GM21390 (cell line): ENCODE measurements around the gene AQP5.

Experiments used
- ATAC-seq: cut with Tn5 transposase; IDR thresholded peaks from one replicate; pipeline ENCODE4 v1.9.1; 2021; ENCODE audit not compliant: unreplicated experiment

The AQP5 gene

GRCh38 chr12:49949866-49950265 is 11.8 kb upstream of the AQP5 start:
- ATAC-seq, result no peak

GRCh38 chr12:49950273-49951251 is 11.1 kb upstream of the AQP5 start, which contains the start of gene AQP2:
Gene AQP2, plus strand, starts transcription at chr12:49950737. Its CDS starts 94 bp downstream, at chr12:49950831.
- no peak for ATAC-seq

GRCh38 chr12:49951411-49952240 is 10.0 kb upstream of the AQP5 start:
- ATAC-seq, result no peak

GRCh38 chr12:49952391-49953055 is 9.1 kb upstream of the AQP5 start:
- ATAC-seq, result no peak

- no peak for ATAC-seq
Measured at GRCh38 chr12:49953151-49953550, 8.5 kb upstream of the AQP5 start.

- ATAC-seq, result no peak
Measured at GRCh38 chr12:49953961-49954846, 7.5 kb upstream of the AQP5 start.

GRCh38 chr12:49954863-49955830 is 6.5 kb upstream of the AQP5 start:
- ATAC-seq, result no peak

- no peak for ATAC-seq
Measured at GRCh38 chr12:49955899-49956662, 5.6 kb upstream of the AQP5 start.

- no peak for ATAC-seq
Measured at GRCh38 chr12:49956663-49957569, 4.8 kb upstream of the AQP5 start.

- ATAC-seq, result no peak
Measured at GRCh38 chr12:49957570-49957967, 4.1 kb upstream of the AQP5 start.

GRCh38 chr12:49959685-49960473 is 1.8 kb upstream of the AQP5 start:
- ATAC-seq, result no peak

- ATAC-seq, result no peak
Measured at GRCh38 chr12:49960474-49961110, 1.1 kb upstream of the AQP5 start.

GRCh38 chr12:49961993-49962764 is 507 bp downstream of the AQP5 start:
- no peak for ATAC-seq

- ATAC-seq, result no peak
Measured at GRCh38 chr12:49962861-49963765, 1.4 kb downstream of the AQP5 start.
